Psoas muscle (tissue), 8 donors: ENCODE results near the gene TEX38. TPM values are rescaled to one million over a fixed set of nuclear protein-coding genes. Genes with fewer than 3 reads are reported as not detected.
"Not testable (repeated sequence)": the region's sequence is repeated elsewhere in the genome, so short reads cannot be mapped to it uniquely, and the experiment has no call there.

Source experiments
- ATAC-seq, 4 donors: fragments of 200-7000 bp; cut with Tn5 transposase; one replicate each; pipeline ENCODE4 v1.9.1; 2020; ENCODE audit warnings: moderate library complexity in 3 of 4, mild to moderate bottlenecking in 2 of 4
- DNase-seq, 2 donors: peaks; one replicate each; pipeline ENCODE4 v3.0.0-alpha.2; 2020
- H3K27ac ChIP-seq: fragments of 200-600 bp; one replicate; pipeline ENCODE4 v1.8.0; 2022
- H3K27me3 ChIP-seq, 3 donors: fragments of 200-600 bp in 1 of 3; one replicate each; pipeline versions ENCODE4 v1.6.1 to v1.8.0; 2013 to 2022; ENCODE audit warnings: low read length in 2 of 3, mild to moderate bottlenecking in 2 of 3, moderate library complexity in 1 of 3; ENCODE audit not compliant: insufficient read depth in 3 of 3
- H3K36me3 ChIP-seq, 2 donors: fragments of 200-600 bp in 1 of 2; one replicate each; pipeline versions ENCODE4 v1.6.1 to v1.8.0; 2013 to 2022; ENCODE audit warnings: low read depth in 1 of 2, mild to moderate bottlenecking in 1 of 2, moderate library complexity in 1 of 2; ENCODE audit not compliant: insufficient read depth in 1 of 2
- H3K4me1 ChIP-seq: fragments of 200-600 bp; one replicate; pipeline ENCODE4 v1.8.0; 2022
- H3K4me3 ChIP-seq: fragments of 200-600 bp; one replicate; pipeline ENCODE4 v1.8.0; 2022; ENCODE audit warnings: mild to moderate bottlenecking
- H3K9me3 ChIP-seq: fragments of 200-600 bp; one replicate; pipeline ENCODE4 v1.8.0; 2022
- CTCF ChIP-seq: fragments of 200-600 bp; IDR thresholded peaks from one replicate; pipeline ENCODE4 v1.8.0; 2022; ENCODE audit warnings: antibody characterized with exemption
- WGBS, 3 donors: extraction: QIAGEN DNeasy Blood & Tissue Kit; methylation state at CpG; one replicate each; pipeline versions ENCODE4 v1.1.6 to v1.1.7; 2013; 5-methylcytosine and 5-hydroxymethylcytosine counted together
- intact Hi-C, 2 donors: fragments of 100-400 bp; cut with DNase I; formaldehyde crosslinking; loops; one replicate each; pipeline versions ENCODE4 v1.11.0 to v1.14.2; 2022
- polyA plus RNA-seq, 3 donors: library from polyadenylated mRNA; stranded (reverse); fragments of 200-250 nt; gene quantifications; one replicate each; pipeline ENCODE4 v1.2.3, GENCODE V29; 2013
- total RNA-seq, 4 donors: library from RNA; stranded (reverse); fragmentation: NEBNext Ultra II Directional in 2 of 4; extraction: Animal tissue kit (Norgen Biotek cat#: 25700) in 2 of 4; gene quantifications; one replicate each; pipeline versions ENCODE4 v1.2.1 to v1.2.4, GENCODE V29; 2021 to 2023
- donor health status: healthy with polysubstance abuse.
- donor health status: DM: no; HTN: no; CAD: no; lungs with moderate emphysema.
- donor health status: Bipolar disorder and iron deficiency.
- donor health status: healthy.
- donor health status: DM: yes; HTN: yes; CAD: no.
- donor health status: DM: no; HTN: no; CAD: no.
- donor health status: DM: no; HTN: no; CAD: no.
- donor health status: DM: yes; HTN: yes; CAD: no.

The TEX38 gene
- total and polyA plus RNA-seq, 7 donors = 0.08 TPM; not detected in 6

GRCh38 chr1:46719689-46720088 is 48.0 kb downstream of the TEX38 start:
- DNase-seq (no peak), ATAC-seq (peak in 1 of 4 donors; percentile 3)
- Histone ChIP-seq H3K4me1 (peaks cover 26% of the 10 kb centered on the region), H3K9me3 (no peaks in the 10 kb centered on the region), H3K27ac (peak overlapping the region; percentile 83), H3K4me3 (peak overlapping the region; percentile 100), H3K27me3 (no peaks in the 10 kb centered on the region), H3K36me3 (peaks cover 4 to 19% of the 10 kb centered on the region in 2 donors)
- intact Hi-C loops = loop anchor here (5.0 kb wide), 3 partner anchors 52 to 317 kb away; partner anchors contain the start of gene ATPAF1 (in 2 of the 2)
- no peak for TF ChIP-seq CTCF
- WGBS, 3 donors = 12 to 18% (median 13%) methylated on average over 3 of the region's 3 CpGs

- intact Hi-C loops = loop anchor here (5.0 kb wide), 2 partner anchors 53 to 188 kb away; partner anchors contain the start of gene ATPAF1 (in 1 of the 2)
- not testable (repeated sequence) for H3K4me3 ChIP-seq, ATAC-seq, H3K9me3 ChIP-seq, H3K27ac ChIP-seq, DNase-seq, H3K27me3 ChIP-seq
- 94 to 97% (median 97%) methylated on average over 8 of the region's 8 CpGs for WGBS, 3 donors
- peaks cover 4 to 13% of the 10 kb centered on the region in 2 donors for H3K36me3 ChIP-seq
- H3K4me1 ChIP-seq = peaks cover 30% of the 10 kb centered on the region
Observed at GRCh38 chr1:46720319-46720718, 48.7 kb downstream of the TEX38 start.

DNA sequence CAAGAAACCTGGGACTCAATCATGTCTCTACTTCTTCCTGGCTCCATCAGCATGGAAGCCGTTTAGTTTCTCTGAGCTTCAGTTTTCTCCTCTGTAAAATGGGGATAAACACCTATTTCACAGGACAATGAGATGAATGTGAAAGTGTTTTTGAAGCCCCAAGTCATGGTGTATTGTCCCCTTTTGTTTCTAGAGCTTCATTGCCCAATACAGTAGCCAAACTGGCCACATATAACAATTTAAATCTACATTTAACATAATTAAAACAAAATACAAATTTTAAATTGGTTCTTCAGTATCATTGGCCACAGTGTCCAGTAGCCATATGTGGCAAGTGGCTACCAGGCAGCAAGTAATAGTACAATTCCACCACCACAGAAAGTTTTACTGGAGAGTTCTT is 49.5 kb downstream of the TEX38 start:
- DNase-seq (no peak), ATAC-seq (no peak)
- Histone ChIP-seq H3K27me3 (no peaks in the 10 kb centered on the region), H3K4me3 (no peak overlapping the region), H3K9me3 (no peaks in the 10 kb centered on the region), H3K27ac (no peak overlapping the region), H3K4me1 (peaks cover 30% of the 10 kb centered on the region), H3K36me3 (peaks cover 4% of the 10 kb centered on the region in 2 donors)
- WGBS, 3 donors = 81 to 87% (median 82%) methylated on average over 1 of the region's 1 CpG
- intact Hi-C loops = loop anchor here (5.0 kb wide), 2 partner anchors 54 to 189 kb away; partner anchors contain the start of gene ATPAF1 (in 1 of the 2)
- no peak for TF ChIP-seq CTCF

DNA sequence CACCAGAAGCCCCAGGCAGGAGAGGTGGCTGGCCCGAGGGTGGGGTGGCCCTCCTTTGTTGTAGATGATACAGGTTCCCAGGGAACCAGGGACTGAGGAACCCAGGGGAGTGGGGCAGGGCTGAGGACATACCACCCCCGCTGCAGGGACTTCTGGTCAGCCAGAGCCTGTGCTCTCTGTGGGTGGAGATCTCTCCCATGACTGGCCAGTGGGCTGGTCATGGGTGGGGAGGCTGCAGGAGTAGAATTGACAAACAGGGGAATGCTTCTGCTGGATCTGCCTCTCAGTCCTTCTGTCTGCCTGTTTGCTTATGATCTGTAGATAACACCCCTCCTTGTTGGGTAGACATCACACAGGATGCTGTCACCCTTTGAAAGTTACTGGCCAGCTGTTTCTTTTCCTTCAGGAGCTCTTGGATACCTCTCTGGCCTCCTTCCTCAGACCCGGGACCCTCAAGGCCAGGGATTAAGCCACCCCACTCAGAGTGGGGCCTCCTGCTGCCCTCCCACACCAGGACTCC is 50.1 kb downstream of the TEX38 start:
- peaks cover 25% of the 10 kb centered on the region for H3K4me1 ChIP-seq
- no peak for TF ChIP-seq CTCF
- H3K27me3 ChIP-seq = peaks cover 0 to under 1% (median 0%) of the 10 kb centered on the region in 3 donors
- DNase-seq (no peak), ATAC-seq (no peak)
- no peak overlapping the region for H3K27ac ChIP-seq
- intact Hi-C loops = loop anchor here (5.0 kb wide), 2 partner anchors 54 to 189 kb away; partner anchors contain the start of gene ATPAF1 (in 1 of the 2)
- no peaks in the 10 kb centered on the region for H3K36me3 ChIP-seq
- no peak overlapping the region for H3K4me3 ChIP-seq
- 54 to 60% (median 57%) methylated on average over 3 of the region's 3 CpGs for WGBS, 3 donors
- no peaks in the 10 kb centered on the region for H3K9me3 ChIP-seq

Other genes starting within 250 kb of the TEX38 start
- not detected for gene DMBX1, start 182.0 kb upstream of the TEX38 start, total RNA-seq
- not detected for gene DMBX1, start 182.0 kb upstream of the TEX38 start, polyA plus RNA-seq
- not detected for gene KNCN, start 120.2 kb upstream of the TEX38 start, total RNA-seq
- gene KNCN, start 120.2 kb upstream of the TEX38 start, polyA plus RNA-seq = not detected
- gene MKNK1, start 67.6 kb upstream of the TEX38 start, total RNA-seq = 10 to 100 TPM; 32.2 to 46.7 (median 39.9) TPM
- gene MKNK1, start 67.6 kb upstream of the TEX38 start, polyA plus RNA-seq = 10 to 100 TPM; 19.3 to 52.6 (median 23.8) TPM
- 10 to 100 TPM; 12.1 to 36.3 (median 28.5) TPM for gene MOB3C, start 55.0 kb upstream of the TEX38 start, total RNA-seq
- 10 to 100 TPM in 2 of 3 donors, 1 to 10 TPM in 1; 8.7 to 17.9 (median 13.4) TPM for gene MOB3C, start 55.0 kb upstream of the TEX38 start, polyA plus RNA-seq
- gene ATPAF1, start 3.5 kb upstream of the TEX38 start, total RNA-seq = 100 to 1,000 TPM in 3 of 4 donors, 10 to 100 TPM in 1; 98.3 to 114 (median 107) TPM
- 100 to 1,000 TPM in 1 of 3 donors, 10 to 100 TPM in 2; 60.9 to 156 (median 82.0) TPM for gene ATPAF1, start 3.5 kb upstream of the TEX38 start, polyA plus RNA-seq
- 10 to 100 TPM; 48.4 to 63.3 (median 52.9) TPM for gene EFCAB14, start 47.3 kb downstream of the TEX38 start, total RNA-seq
- gene EFCAB14, start 47.3 kb downstream of the TEX38 start, polyA plus RNA-seq = 10 to 100 TPM; 21.1 to 62.5 (median 24.6) TPM
- gene CYP4B1, start 127.2 kb downstream of the TEX38 start, total RNA-seq = 10 to 100 TPM in 2 of 4 donors, 1 to 10 TPM in 1, under 1 TPM in 1; 0.15 to 37.4 (median 15.5) TPM
- gene CYP4B1, start 127.2 kb downstream of the TEX38 start, polyA plus RNA-seq = 10 to 100 TPM; 20.3 to 34.5 (median 30.2) TPM